Measurements from ENCODE around the gene TCEA2. TPM values are rescaled to one million over a fixed set of nuclear protein-coding genes. Genes with fewer than 3 reads are reported as not detected.
A peak's percentile ranks its signal among the peaks of the same experiment; 100 is the strongest.

TCEA2 gene
- total and polyA plus RNA-seq, 2 of the 13 experiments (the other 11 are each of a cell fraction or from before 2014, with no cell fraction given), result 28.1 to 33.7 TPM

DNA sequence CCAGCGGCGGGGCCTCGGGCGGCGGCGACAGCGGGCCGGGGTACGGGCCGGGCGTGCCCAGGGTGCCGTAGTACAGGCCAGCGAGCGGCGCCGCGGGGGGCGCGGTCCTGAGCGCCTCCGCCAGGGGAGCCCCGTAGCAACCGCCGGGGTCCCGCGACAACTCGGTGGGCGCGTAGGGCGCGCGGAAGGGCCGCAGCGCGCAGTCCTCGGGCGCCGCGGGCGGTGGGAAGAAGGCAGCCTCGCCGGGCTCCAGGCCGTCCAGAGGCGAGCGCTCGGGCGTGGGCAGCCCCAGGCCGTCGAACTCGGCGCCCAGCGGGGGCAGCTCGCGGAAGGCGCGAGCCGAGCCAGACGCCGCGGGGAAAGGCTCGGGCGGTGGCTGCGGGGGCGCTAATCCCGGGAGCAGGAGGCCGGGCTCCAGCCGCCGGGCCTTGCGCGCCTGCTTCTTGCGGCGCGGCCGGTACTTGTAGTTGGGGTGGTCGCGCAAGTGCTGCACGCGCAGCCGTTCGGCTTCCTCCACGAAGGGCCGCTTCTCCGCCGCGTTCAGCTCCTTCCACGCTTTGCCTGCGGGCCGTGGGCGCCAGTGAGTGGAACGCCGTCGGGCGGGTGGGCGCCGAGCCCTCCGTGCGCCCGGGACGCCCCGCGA lies 14.5 kb upstream of the TCEA2 start (continued):
- TF ChIP-seq, protein P1, sequence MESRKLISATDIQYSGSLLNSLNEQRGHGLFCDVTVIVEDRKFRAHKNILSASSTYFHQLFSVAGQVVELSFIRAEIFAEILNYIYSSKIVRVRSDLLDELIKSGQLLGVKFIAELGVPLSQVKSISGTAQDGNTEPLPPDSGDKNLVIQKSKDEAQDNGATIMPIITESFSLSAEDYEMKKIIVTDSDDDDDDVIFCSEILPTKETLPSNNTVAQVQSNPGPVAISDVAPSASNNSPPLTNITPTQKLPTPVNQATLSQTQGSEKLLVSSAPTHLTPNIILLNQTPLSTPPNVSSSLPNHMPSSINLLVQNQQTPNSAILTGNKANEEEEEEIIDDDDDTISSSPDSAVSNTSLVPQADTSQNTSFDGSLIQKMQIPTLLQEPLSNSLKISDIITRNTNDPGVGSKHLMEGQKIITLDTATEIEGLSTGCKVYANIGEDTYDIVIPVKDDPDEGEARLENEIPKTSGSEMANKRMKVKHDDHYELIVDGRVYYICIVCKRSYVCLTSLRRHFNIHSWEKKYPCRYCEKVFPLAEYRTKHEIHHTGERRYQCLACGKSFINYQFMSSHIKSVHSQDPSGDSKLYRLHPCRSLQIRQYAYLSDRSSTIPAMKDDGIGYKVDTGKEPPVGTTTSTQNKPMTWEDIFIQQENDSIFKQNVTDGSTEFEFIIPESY (CRISPR knock-in tag; IDR thresholded peaks at IDR 0.05), result peak; percentile 70
- TF ChIP-seq ZNF563 (CRISPR knock-in tag; IDR thresholded peaks at IDR 0.05), result 0 out of 2 replicates have a peak, but pooled peaks have one; percentile 31
- TF ChIP-seq GTF3A (CRISPR knock-in tag; conservative IDR thresholded peaks at IDR 0.05), result no peak
- TF ChIP-seq ZFY (CRISPR knock-in tag; IDR thresholded peaks at IDR 0.05), result no peak
- TF ChIP-seq, protein P2, sequence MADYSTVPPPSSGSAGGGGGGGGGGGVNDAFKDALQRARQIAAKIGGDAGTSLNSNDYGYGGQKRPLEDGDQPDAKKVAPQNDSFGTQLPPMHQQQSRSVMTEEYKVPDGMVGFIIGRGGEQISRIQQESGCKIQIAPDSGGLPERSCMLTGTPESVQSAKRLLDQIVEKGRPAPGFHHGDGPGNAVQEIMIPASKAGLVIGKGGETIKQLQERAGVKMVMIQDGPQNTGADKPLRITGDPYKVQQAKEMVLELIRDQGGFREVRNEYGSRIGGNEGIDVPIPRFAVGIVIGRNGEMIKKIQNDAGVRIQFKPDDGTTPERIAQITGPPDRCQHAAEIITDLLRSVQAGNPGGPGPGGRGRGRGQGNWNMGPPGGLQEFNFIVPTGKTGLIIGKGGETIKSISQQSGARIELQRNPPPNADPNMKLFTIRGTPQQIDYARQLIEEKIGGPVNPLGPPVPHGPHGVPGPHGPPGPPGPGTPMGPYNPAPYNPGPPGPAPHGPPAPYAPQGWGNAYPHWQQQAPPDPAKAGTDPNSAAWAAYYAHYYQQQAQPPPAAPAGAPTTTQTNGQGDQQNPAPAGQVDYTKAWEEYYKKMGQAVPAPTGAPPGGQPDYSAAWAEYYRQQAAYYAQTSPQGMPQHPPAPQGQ (CRISPR knock-in tag; IDR thresholded peaks at IDR 0.05; ENCODE audit: borderline replicate concordance), result no peak
- TF ChIP-seq, protein P3, sequence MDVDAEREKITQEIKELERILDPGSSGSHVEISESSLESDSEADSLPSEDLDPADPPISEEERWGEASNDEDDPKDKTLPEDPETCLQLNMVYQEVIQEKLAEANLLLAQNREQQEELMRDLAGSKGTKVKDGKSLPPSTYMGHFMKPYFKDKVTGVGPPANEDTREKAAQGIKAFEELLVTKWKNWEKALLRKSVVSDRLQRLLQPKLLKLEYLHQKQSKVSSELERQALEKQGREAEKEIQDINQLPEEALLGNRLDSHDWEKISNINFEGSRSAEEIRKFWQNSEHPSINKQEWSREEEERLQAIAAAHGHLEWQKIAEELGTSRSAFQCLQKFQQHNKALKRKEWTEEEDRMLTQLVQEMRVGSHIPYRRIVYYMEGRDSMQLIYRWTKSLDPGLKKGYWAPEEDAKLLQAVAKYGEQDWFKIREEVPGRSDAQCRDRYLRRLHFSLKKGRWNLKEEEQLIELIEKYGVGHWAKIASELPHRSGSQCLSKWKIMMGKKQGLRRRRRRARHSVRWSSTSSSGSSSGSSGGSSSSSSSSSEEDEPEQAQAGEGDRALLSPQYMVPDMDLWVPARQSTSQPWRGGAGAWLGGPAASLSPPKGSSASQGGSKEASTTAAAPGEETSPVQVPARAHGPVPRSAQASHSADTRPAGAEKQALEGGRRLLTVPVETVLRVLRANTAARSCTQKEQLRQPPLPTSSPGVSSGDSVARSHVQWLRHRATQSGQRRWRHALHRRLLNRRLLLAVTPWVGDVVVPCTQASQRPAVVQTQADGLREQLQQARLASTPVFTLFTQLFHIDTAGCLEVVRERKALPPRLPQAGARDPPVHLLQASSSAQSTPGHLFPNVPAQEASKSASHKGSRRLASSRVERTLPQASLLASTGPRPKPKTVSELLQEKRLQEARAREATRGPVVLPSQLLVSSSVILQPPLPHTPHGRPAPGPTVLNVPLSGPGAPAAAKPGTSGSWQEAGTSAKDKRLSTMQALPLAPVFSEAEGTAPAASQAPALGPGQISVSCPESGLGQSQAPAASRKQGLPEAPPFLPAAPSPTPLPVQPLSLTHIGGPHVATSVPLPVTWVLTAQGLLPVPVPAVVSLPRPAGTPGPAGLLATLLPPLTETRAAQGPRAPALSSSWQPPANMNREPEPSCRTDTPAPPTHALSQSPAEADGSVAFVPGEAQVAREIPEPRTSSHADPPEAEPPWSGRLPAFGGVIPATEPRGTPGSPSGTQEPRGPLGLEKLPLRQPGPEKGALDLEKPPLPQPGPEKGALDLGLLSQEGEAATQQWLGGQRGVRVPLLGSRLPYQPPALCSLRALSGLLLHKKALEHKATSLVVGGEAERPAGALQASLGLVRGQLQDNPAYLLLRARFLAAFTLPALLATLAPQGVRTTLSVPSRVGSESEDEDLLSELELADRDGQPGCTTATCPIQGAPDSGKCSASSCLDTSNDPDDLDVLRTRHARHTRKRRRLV (CRISPR knock-in tag; IDR thresholded peaks at IDR 0.05), result no peak
- no peak for TF ChIP-seq STAG1 (CRISPR knock-in tag; IDR thresholded peaks at IDR 0.05)
- no peak for TF ChIP-seq ZFP82 (CRISPR knock-in tag; IDR thresholded peaks at IDR 0.05; ENCODE audit: borderline replicate concordance)
- no peak for TF ChIP-seq ZNF30 (CRISPR knock-in tag; IDR thresholded peaks at IDR 0.05)
- TF ChIP-seq HOXA3 (CRISPR knock-in tag; IDR thresholded peaks at IDR 0.05), result peak; percentile 64
- TF ChIP-seq RCOR2 (CRISPR knock-in tag; IDR thresholded peaks at IDR 0.05), result no peak
- no peak for TF ChIP-seq GATA4 (IDR thresholded peaks at IDR 0.05; ENCODE audit: borderline replicate concordance, low read depth)
- TF ChIP-seq RXRA (CRISPR knock-in tag; IDR thresholded peaks at IDR 0.05), result no peak
- no peak for TF ChIP-seq SSRP1 (CRISPR knock-in tag; IDR thresholded peaks at IDR 0.05)
- no peak for TF ChIP-seq ATF1 (CRISPR knock-in tag; IDR thresholded peaks at IDR 0.05)
- TF ChIP-seq ETV5 (CRISPR knock-in tag; IDR thresholded peaks at IDR 0.05; ENCODE audit: borderline replicate concordance), result no peak
- 0 out of 2 replicates have a peak, but pooled peaks have one; percentile 4 for TF ChIP-seq ZNF205 (CRISPR knock-in tag; IDR thresholded peaks at IDR 0.05)
- TF ChIP-seq ZEB1 (IDR thresholded peaks at IDR 0.05; ENCODE audit: insufficient replicate concordance, low read depth), result no peak
- TF ChIP-seq, protein P4, sequence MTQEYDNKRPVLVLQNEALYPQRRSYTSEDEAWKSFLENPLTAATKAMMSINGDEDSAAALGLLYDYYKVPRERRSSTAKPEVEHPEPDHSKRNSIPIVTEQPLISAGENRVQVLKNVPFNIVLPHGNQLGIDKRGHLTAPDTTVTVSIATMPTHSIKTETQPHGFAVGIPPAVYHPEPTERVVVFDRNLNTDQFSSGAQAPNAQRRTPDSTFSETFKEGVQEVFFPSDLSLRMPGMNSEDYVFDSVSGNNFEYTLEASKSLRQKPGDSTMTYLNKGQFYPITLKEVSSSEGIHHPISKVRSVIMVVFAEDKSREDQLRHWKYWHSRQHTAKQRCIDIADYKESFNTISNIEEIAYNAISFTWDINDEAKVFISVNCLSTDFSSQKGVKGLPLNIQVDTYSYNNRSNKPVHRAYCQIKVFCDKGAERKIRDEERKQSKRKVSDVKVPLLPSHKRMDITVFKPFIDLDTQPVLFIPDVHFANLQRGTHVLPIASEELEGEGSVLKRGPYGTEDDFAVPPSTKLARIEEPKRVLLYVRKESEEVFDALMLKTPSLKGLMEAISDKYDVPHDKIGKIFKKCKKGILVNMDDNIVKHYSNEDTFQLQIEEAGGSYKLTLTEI (CRISPR knock-in tag; conservative IDR thresholded peaks at IDR 0.05), result no peak
- no peak for TF ChIP-seq ZNF761 (CRISPR knock-in tag; conservative IDR thresholded peaks at IDR 0.05)
- TF ChIP-seq ZKSCAN8 (CRISPR knock-in tag; IDR thresholded peaks at IDR 0.05; ENCODE audit: borderline replicate concordance), result no peak
